AG04449 (cell line): ENCODE results near the gene EXOC4.

Experiments
- CTCF ChIA-PET: fragments of 350-600 bp; formaldehyde crosslinking; extraction: SDS; loops from one replicate; lab custom pipeline; 2021; ENCODE audit warnings: antibody characterized with exemption; lab: Yijun Ruan, JAX
- POLR2A ChIA-PET: fragments of 400-600, 350-600 bp; formaldehyde crosslinking; extraction: SDS; loops from one replicate; lab custom pipeline; 2020; ENCODE audit warnings: antibody characterized with exemption, inconsistent platforms; lab: Yijun Ruan, JAX
- DNase-seq: peaks from one replicate; pipeline ENCODE4 v3.0.0-alpha.2; 2010; ENCODE audit warnings: low read depth, low spot score
- H3K4me3 ChIP-seq: 2 replicates; pipeline ENCODE4 v1.5.1; 2011; ENCODE audit warnings: low read depth, mild to moderate bottlenecking, control low read depth, low read length
- TF ChIP-seq, protein P1 (sequence below): IDR thresholded peaks from one replicate; pipeline ENCODE4 v1.5.1; 2011; ENCODE audit warnings: mild to moderate bottlenecking, moderate library complexity, low read length, control low read depth, inconsistent platforms; ENCODE audit not compliant: insufficient read depth; ENCODE audit errors: missing control alignments

EXOC4 gene

DNA sequence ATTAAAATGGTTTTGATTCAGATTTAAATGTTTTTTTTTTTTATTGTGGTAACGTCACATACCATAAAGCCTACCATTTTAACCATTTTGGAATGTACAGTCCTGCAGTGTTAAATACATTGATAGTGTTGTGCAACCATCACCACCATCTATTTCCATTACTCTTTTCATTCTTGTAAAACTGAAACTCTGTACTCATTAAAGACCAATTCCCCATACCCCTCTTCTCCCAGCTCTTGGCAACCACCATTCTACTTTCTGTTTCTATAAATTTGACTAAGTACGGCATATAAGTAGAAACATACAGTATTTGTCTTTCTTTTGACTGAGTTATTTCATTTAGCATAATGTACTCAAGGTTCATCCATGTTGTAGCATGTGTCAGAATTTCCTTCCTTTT lies 96.2 kb downstream of the EXOC4 start:
- ChIA-PET POLR2A (no interaction called here), CTCF (interaction anchor here (1.3 to 1.5 kb wide), 2 partner anchors 11 to 14 kb away, joined by 3 read pairs; no protein-coding TSS in a partner anchor)
- TF ChIP-seq, protein P1, sequence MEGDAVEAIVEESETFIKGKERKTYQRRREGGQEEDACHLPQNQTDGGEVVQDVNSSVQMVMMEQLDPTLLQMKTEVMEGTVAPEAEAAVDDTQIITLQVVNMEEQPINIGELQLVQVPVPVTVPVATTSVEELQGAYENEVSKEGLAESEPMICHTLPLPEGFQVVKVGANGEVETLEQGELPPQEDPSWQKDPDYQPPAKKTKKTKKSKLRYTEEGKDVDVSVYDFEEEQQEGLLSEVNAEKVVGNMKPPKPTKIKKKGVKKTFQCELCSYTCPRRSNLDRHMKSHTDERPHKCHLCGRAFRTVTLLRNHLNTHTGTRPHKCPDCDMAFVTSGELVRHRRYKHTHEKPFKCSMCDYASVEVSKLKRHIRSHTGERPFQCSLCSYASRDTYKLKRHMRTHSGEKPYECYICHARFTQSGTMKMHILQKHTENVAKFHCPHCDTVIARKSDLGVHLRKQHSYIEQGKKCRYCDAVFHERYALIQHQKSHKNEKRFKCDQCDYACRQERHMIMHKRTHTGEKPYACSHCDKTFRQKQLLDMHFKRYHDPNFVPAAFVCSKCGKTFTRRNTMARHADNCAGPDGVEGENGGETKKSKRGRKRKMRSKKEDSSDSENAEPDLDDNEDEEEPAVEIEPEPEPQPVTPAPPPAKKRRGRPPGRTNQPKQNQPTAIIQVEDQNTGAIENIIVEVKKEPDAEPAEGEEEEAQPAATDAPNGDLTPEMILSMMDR, result no peak
- DNase-seq, result no peak
- H3K4me3 ChIP-seq, result no peak overlapping the region

GRCh38 chr7:133352430-133352829 lies 99.6 kb downstream of the EXOC4 start:
- no peak overlapping the region for H3K4me3 ChIP-seq
- TF ChIP-seq, protein P1, result no peak
- DNase-seq, result no peak
- ChIA-PET POLR2A (no interaction called here), CTCF (no interaction called here)

- ChIA-PET POLR2A (no interaction called here), CTCF (interaction anchor here (3.0 kb wide), 1 partner anchor 9 kb away, joined by 19 read pairs; no protein-coding TSS in a partner anchor)
- no peak overlapping the region for H3K4me3 ChIP-seq
- DNase-seq, result no peak
- TF ChIP-seq, protein P1, result no peak
These were observed 100.9 kb downstream of the EXOC4 start for GRCh38 chr7:133353775-133354174.

DNA sequence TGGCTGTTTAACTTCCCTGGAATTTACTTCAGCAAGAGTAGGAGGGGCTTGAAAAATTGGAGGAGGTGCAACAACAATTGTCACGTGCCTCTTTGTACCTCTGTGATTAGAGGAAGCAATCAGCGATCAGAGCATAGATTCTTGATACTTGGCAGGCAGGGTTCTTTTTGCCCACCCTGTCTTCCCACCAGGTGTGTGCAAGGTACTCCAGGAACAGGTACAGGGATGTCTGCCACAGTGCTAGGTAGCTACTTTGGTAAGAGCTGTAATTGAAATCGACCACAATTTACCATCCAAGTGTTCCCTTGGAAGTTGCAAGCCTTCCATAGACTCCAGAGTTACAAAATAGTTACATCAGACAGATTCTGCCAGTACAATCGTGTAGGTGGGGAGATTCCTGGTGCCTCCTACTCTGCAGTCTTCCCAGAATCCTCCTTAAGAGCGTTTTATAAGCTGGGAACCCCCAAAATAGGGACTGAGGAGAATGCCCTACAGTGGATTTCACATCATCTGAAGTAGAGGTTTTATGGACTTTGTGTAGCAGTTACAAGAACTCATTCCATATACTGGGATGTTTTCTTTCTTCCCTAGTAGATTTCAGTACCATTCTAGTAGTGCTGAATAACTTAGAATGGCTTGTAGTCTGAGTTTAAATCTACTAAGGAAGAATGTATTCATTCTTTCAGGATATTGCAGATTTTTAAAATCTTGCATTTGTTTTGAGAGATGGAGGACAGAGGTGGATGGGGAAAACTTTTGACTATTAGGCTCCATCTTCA lies 101.9 kb downstream of the EXOC4 start:
- no peak for DNase-seq
- H3K4me3 ChIP-seq, result no peak overlapping the region
- TF ChIP-seq, protein P1, result no peak
- POLR2A ChIA-PET, result no interaction called here
- CTCF ChIA-PET, result interaction anchor here (3.0 kb wide), 1 partner anchor 10 kb away, joined by 19 read pairs; no protein-coding TSS in a partner anchor

- ChIA-PET POLR2A (no interaction called here), CTCF (interaction anchor here (3.0 kb wide), 1 partner anchor 11 kb away, joined by 19 read pairs; no protein-coding TSS in a partner anchor)
- TF ChIP-seq, protein P1, result no peak
- no peak for DNase-seq
- H3K4me3 ChIP-seq, result no peak overlapping the region
These were observed 102.4 kb downstream of the EXOC4 start for GRCh38 chr7:133355325-133355708.

DNA sequence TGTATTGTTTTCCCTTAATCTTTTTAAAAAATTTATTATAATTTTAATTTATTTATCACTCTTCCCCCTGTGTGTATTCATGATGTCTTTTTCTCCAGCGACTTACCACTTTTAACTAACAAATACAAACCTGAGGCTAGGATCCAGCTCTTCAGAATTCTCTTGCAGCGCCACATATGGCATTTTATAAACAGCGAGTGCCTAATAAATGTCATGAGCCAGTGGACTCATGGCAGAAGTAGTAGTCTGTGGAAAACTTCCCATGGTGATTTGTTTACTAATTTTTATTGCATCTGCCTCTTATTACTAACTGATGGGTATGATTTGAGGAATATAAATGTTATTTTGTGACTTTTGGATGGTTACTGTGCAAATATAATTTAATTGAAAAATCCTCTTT lies 102.9 kb downstream of the EXOC4 start:
- no peak overlapping the region for H3K4me3 ChIP-seq
- CTCF ChIA-PET, result no interaction called here
- TF ChIP-seq, protein P1, result no peak
- no peak for DNase-seq
- POLR2A ChIA-PET, result no interaction called here
